Activated CD4-positive, alpha-beta T cell treated with anti-CD3 and anti-CD28 coated beads, Interleukin-10, Interleukin-2, amounts not matched to agents 100 ng/mL and 50 ng/mL, durations not matched to agents 16 hours and 8 hours (primary cell): ENCODE results near the gene RHOA.
A peak's percentile ranks its signal among the peaks of the same experiment; 100 is the strongest.
"Not testable (repeated sequence)": the region's sequence is repeated elsewhere in the genome, so short reads cannot be mapped to it uniquely, and the experiment has no call there.

Source experiments
- DNase-seq: peaks from one replicate; pipeline ENCODE4 v3.0.0-alpha.2; 2020

Gene RHOA

GRCh38 chr3:49358884-49359225 is 52.9 kb downstream of the RHOA start:
- no peak for DNase-seq

GRCh38 chr3:49358217-49358883 is 53.4 kb downstream of the RHOA start, which contains the start of gene GPX1:
Gene GPX1 (minus strand): TSS chr3:49358353. CDS start chr3:49358278, 75 bp downstream.
- DNase-seq: peak; percentile 96

- peak; percentile 48 for DNase-seq
Observed at GRCh38 chr3:49357443-49358216, 54.1 kb downstream of the RHOA start.

- not testable (repeated sequence) for DNase-seq
Observed at GRCh38 chr3:49357095-49357442, 54.7 kb downstream of the RHOA start.

GRCh38 chr3:49352890-49353421 is 58.8 kb downstream of the RHOA start:
- DNase-seq: no peak

- DNase-seq: no peak
Observed at GRCh38 chr3:49352281-49352680, 59.5 kb downstream of the RHOA start.

GRCh38 chr3:49351521-49352011 is 60.2 kb downstream of the RHOA start:
- no peak for DNase-seq

- DNase-seq: no peak
Observed at GRCh38 chr3:49349348-49350114, 62.2 kb downstream of the RHOA start.

- not testable (repeated sequence) for DNase-seq
Observed at GRCh38 chr3:49348361-49348760, 63.4 kb downstream of the RHOA start.

- DNase-seq: no peak
Observed at GRCh38 chr3:49346797-49347251, 65.0 kb downstream of the RHOA start.

GRCh38 chr3:49343163-49343562 is 68.6 kb downstream of the RHOA start:
- no peak for DNase-seq

GRCh38 chr3:49341996-49342395 is 69.8 kb downstream of the RHOA start:
- DNase-seq: no peak

- DNase-seq: peak; percentile 97
Observed at GRCh38 chr3:49339941-49340800, 71.6 kb downstream of the RHOA start, which contains the start of gene USP4. Gene USP4 (minus strand): TSS chr3:49340053. CDS start chr3:49340024, 29 bp downstream.

- no peak for DNase-seq
Observed at GRCh38 chr3:49339581-49339940, 72.2 kb downstream of the RHOA start.

GRCh38 chr3:49333916-49334633 is 77.7 kb downstream of the RHOA start:
- DNase-seq: no peak

GRCh38 chr3:49333091-49333490 is 78.7 kb downstream of the RHOA start:
- peak; percentile 47 for DNase-seq

GRCh38 chr3:49329186-49329585 is 82.6 kb downstream of the RHOA start:
- DNase-seq: no peak

GRCh38 chr3:49328350-49328749 is 83.4 kb downstream of the RHOA start:
- not testable (repeated sequence) for DNase-seq

GRCh38 chr3:49327485-49327884 is 84.3 kb downstream of the RHOA start:
- DNase-seq: no peak

GRCh38 chr3:49324768-49325167 is 87.0 kb downstream of the RHOA start:
- DNase-seq: no peak

GRCh38 chr3:49316696-49317457 is 94.9 kb downstream of the RHOA start:
- DNase-seq: no peak
